NCI-H128 (cell line): ENCODE data around the gene TNFRSF8.

ENCODE experiments used
- DNase-seq: peaks from one replicate; lab custom pipeline; 2025; ENCODE audit not compliant: unreplicated experiment; lab: John Stamatoyannopoulos, UW

The TNFRSF8 gene

GRCh38 chr1:12059722-12060464 is 3.2 kb upstream of the TNFRSF8 start:
- no peak for DNase-seq

- no peak for DNase-seq
Observed at GRCh38 chr1:12060500-12060899, 2.6 kb upstream of the TNFRSF8 start.

GRCh38 chr1:12064073-12064969 is 1.2 kb downstream of the TNFRSF8 start:
- DNase-seq = no peak

GRCh38 chr1:12065872-12066271 is 2.8 kb downstream of the TNFRSF8 start:
- DNase-seq = no peak

GRCh38 chr1:12067900-12068821 is 5.1 kb downstream of the TNFRSF8 start:
- DNase-seq = no peak

- no peak for DNase-seq
Observed at GRCh38 chr1:12069623-12070244, 6.6 kb downstream of the TNFRSF8 start.

- DNase-seq = no peak
Observed at GRCh38 chr1:12071892-12072291, 8.8 kb downstream of the TNFRSF8 start.

- DNase-seq = no peak
Observed at GRCh38 chr1:12072741-12073140, 9.6 kb downstream of the TNFRSF8 start.

GRCh38 chr1:12073796-12074195 is 10.7 kb downstream of the TNFRSF8 start:
- no peak for DNase-seq

GRCh38 chr1:12075195-12076114 is 12.4 kb downstream of the TNFRSF8 start:
- no peak for DNase-seq

GRCh38 chr1:12076425-12077005 is 13.4 kb downstream of the TNFRSF8 start:
- DNase-seq = no peak

- DNase-seq = no peak
Observed at GRCh38 chr1:12078575-12078937, 15.5 kb downstream of the TNFRSF8 start.

- DNase-seq = peak; percentile 1
Observed at GRCh38 chr1:12078938-12079861, 16.1 kb downstream of the TNFRSF8 start.

- no peak for DNase-seq
Observed at GRCh38 chr1:12080156-12080555, 17.1 kb downstream of the TNFRSF8 start.

GRCh38 chr1:12080773-12081556 is 17.9 kb downstream of the TNFRSF8 start:
- no peak for DNase-seq

GRCh38 chr1:12081648-12082396 is 18.7 kb downstream of the TNFRSF8 start:
- DNase-seq = no peak

GRCh38 chr1:12082988-12083387 is 19.9 kb downstream of the TNFRSF8 start:
- no peak for DNase-seq
